K562 (cell line): Measurements from ENCODE around the gene SAE1. TPM values are rescaled to one million over a fixed set of nuclear protein-coding genes. Genes with fewer than 3 reads are reported as not detected.

Experiments
- ARID2 ChIP-seq: fragments of 450-650 bp; IDR thresholded peaks from 2 replicates; pipeline ENCODE4 v1.6.1; 2017; ENCODE audit warnings: antibody characterized with exemption, mild to moderate bottlenecking
- CBX8 ChIP-seq: fragments of 200-600 bp; sonication (generic); IDR thresholded peaks from 2 replicates; pipeline ENCODE4 v1.6.1; 2012; ENCODE audit warnings: borderline replicate concordance, mixed run types, low read depth, mild to moderate bottlenecking, moderate library complexity, mixed read lengths, low read length, control low read depth, inconsistent platforms; ENCODE audit not compliant: poor library complexity, severe bottlenecking; ENCODE audit errors: extremely low read depth
- CREBBP ChIP-seq: IDR thresholded peaks from one replicate; pipeline ENCODE4 v1.6.1; 2012; ENCODE audit warnings: low read depth, mild to moderate bottlenecking, control low read depth, inconsistent platforms, low read length
- ERF ChIP-seq: fragments of 450-650 bp; formaldehyde crosslinking; IDR thresholded peaks from 2 replicates; pipeline ENCODE4 v1.4.0; 2020; ENCODE audit warnings: mild to moderate bottlenecking, mixed read lengths
- ETV1 ChIP-seq: fragments of 450-650 bp; conservative IDR thresholded peaks from 2 replicates; pipeline ENCODE4 v1.6.1; 2016; ENCODE audit warnings: missing genetic modification characterization, control low read depth, low read depth, missing compliant biosample characterization
- EWSR1 ChIP-seq: fragments of 450-650 bp; IDR thresholded peaks from 2 replicates; pipeline ENCODE4 v1.6.1; 2018; ENCODE audit warnings: borderline replicate concordance, mild to moderate bottlenecking, low read depth, moderate library complexity; ENCODE audit not compliant: partially characterized antibody
- FIP1L1 ChIP-seq: fragments of 200-400 bp; formaldehyde crosslinking; IDR thresholded peaks from 2 replicates; pipeline ENCODE4 v1.6.1; 2018; ENCODE audit warnings: mild to moderate bottlenecking, low read depth, low read length; ENCODE audit not compliant: poor library complexity, severe bottlenecking
- HNRNPLL ChIP-seq: fragments of 200-400 bp; formaldehyde crosslinking; IDR thresholded peaks from 2 replicates; pipeline ENCODE4 v1.6.1; 2017; ENCODE audit warnings: low read length, low read depth, mild to moderate bottlenecking; ENCODE audit not compliant: poor library complexity, severe bottlenecking
- IRF1 ChIP-seq: sonication (generic); formaldehyde crosslinking; IDR thresholded peaks from 2 replicates; pipeline ENCODE4 v1.8.0; 2022; ENCODE audit warnings: missing genetic modification reagents, mild to moderate bottlenecking, borderline replicate concordance
- IRF2 ChIP-seq: sonication (generic); formaldehyde crosslinking; IDR thresholded peaks from 2 replicates; pipeline ENCODE4 v1.8.1; 2022; ENCODE audit warnings: mild to moderate bottlenecking, missing genetic modification reagents
- NFIX ChIP-seq: fragments of 250-450 bp; sonication (Bioruptor Pico); IDR thresholded peaks from 2 replicates; pipeline ENCODE4 v1.4.0; 2020; ENCODE audit warnings: low read depth, mild to moderate bottlenecking, moderate library complexity
- SMC3 ChIP-seq: conservative IDR thresholded peaks from 2 replicates; pipeline ENCODE4 v1.6.1; 2011; ENCODE audit warnings: low read depth, low read length, improper control_type of control experiment; ENCODE audit not compliant: insufficient read depth
- TCF3 ChIP-seq: sonication (generic); formaldehyde crosslinking; IDR thresholded peaks from 2 replicates; pipeline ENCODE4 v1.4.0; 2020; ENCODE audit warnings: mild to moderate bottlenecking, missing genetic modification reagents
- TCF7L2 ChIP-seq: fragments of 150-350 bp; IDR thresholded peaks from 2 replicates; pipeline ENCODE4 v1.6.1; 2016; ENCODE audit warnings: low read depth, mild to moderate bottlenecking, low read length, moderate library complexity
- YY1 ChIP-seq, 3 experiments: IDR thresholded peaks; 2 replicates each; pipeline ENCODE4 v1.6.1; 2011; ENCODE audit warnings: low read length in 2 of 3, mild to moderate bottlenecking in 2 of 3, moderate library complexity in 2 of 3, borderline replicate concordance in 1 of 3, control low read depth in 1 of 3, low read depth in 1 of 3; ENCODE audit not compliant: insufficient read depth in 3 of 3, insufficient replicate concordance in 2 of 3, control insufficient read depth in 1 of 3, insufficient read length in 1 of 3; ENCODE audit errors: extremely low read depth in 1 of 3
- ZBTB12 ChIP-seq: fragments of 250-450 bp; sonication (Bioruptor Pico); IDR thresholded peaks from 2 replicates; pipeline ENCODE4 v1.4.0; 2020
- ZNF644 ChIP-seq: fragments of 200-800 bp; sonication (Bioruptor generic); IDR thresholded peaks from 2 replicates; pipeline ENCODE4 v1.6.1; 2016; ENCODE audit warnings: low read depth, missing genetic modification characterization, missing compliant biosample characterization
- polyA plus RNA-seq, 8 experiments: library from polyadenylated mRNA; depleted of rRNA in 4 of 8; stranded (reverse) in 5 of 8; unstranded in 3 of 8; fragments of >200 nt; fragmentation: Nextera tagmentation in 2 of 8; fragmentation: Illumina TruSeq in 1 of 8; extraction: Ambion mirVana in 2 of 8; extraction: Trizol in 1 of 8; gene quantifications; 2 replicates each; pipeline versions ENCODE4 v1.2.1 to v1.2.3, GENCODE V29; 2011 to 2014; ENCODE audit warnings: inconsistent platforms in 1 of 8, missing spikeins in 1 of 8
- total RNA-seq, 7 experiments: library from RNA; depleted of rRNA in 6 of 7; stranded (reverse); fragments of >200 nt in 6 of 7; fragmentation: Illumina TruSeq in 2 of 7; extraction: Trizol in 2 of 7; gene quantifications; 2 replicates each; pipeline versions ENCODE4 v1.2.1 to v1.2.3, GENCODE V29; 2011 to 2021; ENCODE audit warnings: low replicate concordance in 1 of 7
- TF ChIP-seq, protein P1 (sequence below), 2 experiments: fragments of 450-650 bp; IDR thresholded peaks; 2 replicates each; pipeline ENCODE4 v1.6.1; 2016
- TF ChIP-seq, protein P2 (sequence below), 2 experiments: fragments of 200-800 bp in 1 of 2; sonication (Bioruptor generic) in 1 of 2; sonication (generic) in 1 of 2; formaldehyde crosslinking in 1 of 2; IDR thresholded peaks in 1 of 2; conservative IDR thresholded peaks in 1 of 2; 2 replicates each; pipeline versions ENCODE4 v1.5.0 to v1.6.1; 2016 to 2020; ENCODE audit warnings: missing compliant biosample characterization in 1 of 2, missing genetic modification characterization in 1 of 2, missing genetic modification reagents in 1 of 2

Gene SAE1
- total and polyA plus RNA-seq, 9 of the 15 experiments (the other 6 are each of a cell fraction or from before 2014, with no cell fraction given): 82.8 to 299 (median 217) TPM

- TF ChIP-seq, protein P1, sequence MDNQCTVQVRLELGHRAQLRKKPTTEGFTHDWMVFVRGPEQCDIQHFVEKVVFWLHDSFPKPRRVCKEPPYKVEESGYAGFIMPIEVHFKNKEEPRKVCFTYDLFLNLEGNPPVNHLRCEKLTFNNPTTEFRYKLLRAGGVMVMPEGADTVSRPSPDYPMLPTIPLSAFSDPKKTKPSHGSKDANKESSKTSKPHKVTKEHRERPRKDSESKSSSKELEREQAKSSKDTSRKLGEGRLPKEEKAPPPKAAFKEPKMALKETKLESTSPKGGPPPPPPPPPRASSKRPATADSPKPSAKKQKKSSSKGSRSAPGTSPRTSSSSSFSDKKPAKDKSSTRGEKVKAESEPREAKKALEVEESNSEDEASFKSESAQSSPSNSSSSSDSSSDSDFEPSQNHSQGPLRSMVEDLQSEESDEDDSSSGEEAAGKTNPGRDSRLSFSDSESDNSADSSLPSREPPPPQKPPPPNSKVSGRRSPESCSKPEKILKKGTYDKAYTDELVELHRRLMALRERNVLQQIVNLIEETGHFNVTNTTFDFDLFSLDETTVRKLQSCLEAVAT (IDR thresholded peaks at IDR 0.05): peak; percentile 76 to 82; a peak in 3 of 4 replicates
- TF ChIP-seq IRF2 (CRISPR knock-in tag) (no peak), ZBTB12 (CRISPR knock-in tag) (peak; percentile 84), CREBBP (no peak), ARID2 (no peak), FIP1L1 (peak; percentile 12), HNRNPLL (no peak), IRF1 (CRISPR knock-in tag) (no peak), EWSR1 (no peak), TCF3 (CRISPR knock-in tag) (no peak), ERF (no peak), ETV1 (tag) (peak; percentile 88), SMC3 (no peak), CBX8 (no peak), ZNF644 (tag) (peak; percentile 45), YY1 (IDR thresholded peaks at IDR 0.05; ENCODE audit: borderline replicate concordance in 1 of 3, control insufficient read depth in 1 of 3, extremely low read depth in 1 of 3, insufficient read depth in 3 of 3, insufficient read length in 1 of 3, insufficient replicate concordance in 2 of 3, low read depth in 1 of 3, low read length in 2 of 3) (peak; percentile 89 to 97 (median 94)), NFIX (CRISPR knock-in tag) (no peak), TCF7L2 (no peak)
- TF ChIP-seq, protein P2, sequence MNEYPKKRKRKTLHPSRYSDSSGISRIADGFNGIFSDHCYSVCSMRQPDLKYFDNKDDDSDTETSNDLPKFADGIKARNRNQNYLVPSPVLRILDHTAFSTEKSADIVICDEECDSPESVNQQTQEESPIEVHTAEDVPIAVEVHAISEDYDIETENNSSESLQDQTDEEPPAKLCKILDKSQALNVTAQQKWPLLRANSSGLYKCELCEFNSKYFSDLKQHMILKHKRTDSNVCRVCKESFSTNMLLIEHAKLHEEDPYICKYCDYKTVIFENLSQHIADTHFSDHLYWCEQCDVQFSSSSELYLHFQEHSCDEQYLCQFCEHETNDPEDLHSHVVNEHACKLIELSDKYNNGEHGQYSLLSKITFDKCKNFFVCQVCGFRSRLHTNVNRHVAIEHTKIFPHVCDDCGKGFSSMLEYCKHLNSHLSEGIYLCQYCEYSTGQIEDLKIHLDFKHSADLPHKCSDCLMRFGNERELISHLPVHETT (CRISPR knock-in tag; conservative IDR thresholded peaks at IDR 0.05 in 1 of 2, IDR thresholded peaks at IDR 0.05 in 1 of 2): no peak
Observed at GRCh38 chr19:47112997-47113849, 17.4 kb upstream of the SAE1 start, which contains the start of gene ZC3H4 (continued).
